ENCODE measurements around the gene CD99L2.

GRCh38 chrX:150941580-150941979 lies 43.1 kb upstream of the CD99L2 start:
- no peak for TF ChIP-seq CEBPB (IDR thresholded peaks at IDR 0.05; ENCODE audit: low read depth, low read length)
- TF ChIP-seq BRCA1 (IDR thresholded peaks at IDR 0.05; ENCODE audit: low read depth, low read length): no peak
- TF ChIP-seq CHD7 (IDR thresholded peaks at IDR 0.05; ENCODE audit: insufficient replicate concordance, low read length): no peak
